ENCODE results near the gene KRT35.

KRT35 gene

GRCh38 chr17:41486809-41487530 is 6.0 kb upstream of the KRT35 start:
- DNase-seq = no peak

GRCh38 chr17:41486316-41486715 is 5.4 kb upstream of the KRT35 start:
- DNase-seq = no peak

DNA sequence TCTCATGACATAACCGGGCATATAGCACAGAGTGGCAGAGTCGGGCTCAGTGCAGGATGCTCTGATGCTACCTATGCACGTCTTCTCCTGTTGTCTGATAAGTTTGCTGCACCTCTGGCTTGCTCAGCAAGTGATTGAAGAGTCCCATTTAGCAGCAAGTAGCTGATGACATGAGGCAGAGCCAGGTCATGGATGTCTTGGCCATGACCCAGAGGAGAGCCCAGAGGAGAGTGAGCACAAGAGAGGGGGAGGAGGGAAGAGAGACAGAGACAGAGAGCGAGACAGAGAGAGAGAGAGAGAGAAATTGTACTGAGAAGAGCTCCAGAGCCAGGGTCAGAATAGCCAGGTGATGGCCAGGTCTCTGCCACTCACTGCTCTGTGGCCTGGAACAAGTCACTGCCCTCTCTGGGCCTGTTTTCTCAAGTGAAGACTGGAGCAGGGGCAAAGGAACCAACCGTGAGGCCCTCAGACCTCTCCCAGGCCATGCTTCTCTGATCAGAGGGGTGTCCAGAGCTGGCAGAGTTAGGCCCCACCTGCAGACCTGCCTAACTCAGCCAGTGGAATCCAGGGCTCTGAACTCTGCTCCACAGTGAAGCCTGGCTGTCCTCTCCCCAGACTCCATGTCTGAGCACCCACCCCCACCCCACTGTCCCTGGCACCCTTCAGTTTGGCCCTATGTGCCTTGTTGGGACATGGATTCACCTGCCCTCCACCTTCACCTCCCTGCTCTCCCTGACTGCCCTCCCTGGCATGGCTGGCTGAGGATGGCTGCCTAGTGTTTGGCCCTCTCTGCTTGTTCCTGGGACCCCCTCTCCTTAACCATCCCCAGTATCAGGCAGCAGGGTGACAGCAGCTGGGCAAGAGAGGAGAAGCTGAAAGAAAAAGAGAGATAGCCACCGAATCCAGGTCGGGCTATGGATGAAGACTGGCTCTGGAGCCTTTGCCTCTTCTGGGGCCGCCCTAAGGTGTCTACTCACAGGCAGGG is 4.3 kb upstream of the KRT35 start:
- no peak for DNase-seq

GRCh38 chr17:41483991-41484826 is 3.3 kb upstream of the KRT35 start:
- DNase-seq = no peak

GRCh38 chr17:41483531-41483930 is 2.6 kb upstream of the KRT35 start:
- no peak for DNase-seq

DNA sequence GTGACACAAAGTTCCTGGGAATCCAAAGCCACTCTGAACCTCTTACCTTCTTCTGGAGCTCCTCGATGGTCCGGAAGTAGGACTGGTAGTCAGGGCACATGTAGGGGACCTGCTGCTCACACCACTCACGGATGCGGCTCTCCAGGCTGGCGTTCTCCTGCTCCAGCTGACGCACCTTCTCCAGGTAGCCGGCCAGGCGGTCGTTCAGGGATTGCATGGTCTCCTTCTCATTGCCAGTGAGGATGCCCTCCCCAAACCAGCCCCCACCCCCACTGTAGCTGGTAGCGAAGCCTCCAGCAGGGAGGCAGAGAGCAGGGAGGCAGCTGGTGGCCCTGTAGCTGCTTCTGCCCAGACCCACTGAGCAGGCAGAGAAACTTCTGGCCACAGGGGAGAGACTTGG is 370 bp downstream of the KRT35 start:
- no peak for DNase-seq

GRCh38 chr17:41480136-41480535 is 815 bp downstream of the KRT35 start:
- DNase-seq = no peak

DNA sequence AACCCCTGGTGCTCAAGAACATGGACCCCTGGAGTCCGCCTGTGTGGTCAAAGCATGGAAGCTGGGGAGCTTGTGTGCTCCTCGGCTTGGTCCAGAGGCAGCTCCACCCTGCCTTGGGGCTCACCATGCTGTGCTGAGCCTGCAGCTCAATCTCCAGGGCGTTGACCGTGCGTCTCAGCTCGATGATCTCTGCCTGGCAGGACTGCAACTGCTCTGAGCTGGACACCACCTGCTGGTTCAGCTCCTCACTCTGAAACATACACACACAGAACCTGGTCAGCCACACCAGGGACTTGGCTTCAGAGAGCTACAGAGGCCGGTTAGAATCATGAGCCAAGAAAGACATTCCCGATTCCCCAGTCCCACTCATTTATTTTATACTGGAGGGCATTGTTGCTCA is 2.7 kb downstream of the KRT35 start:
- no peak for DNase-seq

DNA sequence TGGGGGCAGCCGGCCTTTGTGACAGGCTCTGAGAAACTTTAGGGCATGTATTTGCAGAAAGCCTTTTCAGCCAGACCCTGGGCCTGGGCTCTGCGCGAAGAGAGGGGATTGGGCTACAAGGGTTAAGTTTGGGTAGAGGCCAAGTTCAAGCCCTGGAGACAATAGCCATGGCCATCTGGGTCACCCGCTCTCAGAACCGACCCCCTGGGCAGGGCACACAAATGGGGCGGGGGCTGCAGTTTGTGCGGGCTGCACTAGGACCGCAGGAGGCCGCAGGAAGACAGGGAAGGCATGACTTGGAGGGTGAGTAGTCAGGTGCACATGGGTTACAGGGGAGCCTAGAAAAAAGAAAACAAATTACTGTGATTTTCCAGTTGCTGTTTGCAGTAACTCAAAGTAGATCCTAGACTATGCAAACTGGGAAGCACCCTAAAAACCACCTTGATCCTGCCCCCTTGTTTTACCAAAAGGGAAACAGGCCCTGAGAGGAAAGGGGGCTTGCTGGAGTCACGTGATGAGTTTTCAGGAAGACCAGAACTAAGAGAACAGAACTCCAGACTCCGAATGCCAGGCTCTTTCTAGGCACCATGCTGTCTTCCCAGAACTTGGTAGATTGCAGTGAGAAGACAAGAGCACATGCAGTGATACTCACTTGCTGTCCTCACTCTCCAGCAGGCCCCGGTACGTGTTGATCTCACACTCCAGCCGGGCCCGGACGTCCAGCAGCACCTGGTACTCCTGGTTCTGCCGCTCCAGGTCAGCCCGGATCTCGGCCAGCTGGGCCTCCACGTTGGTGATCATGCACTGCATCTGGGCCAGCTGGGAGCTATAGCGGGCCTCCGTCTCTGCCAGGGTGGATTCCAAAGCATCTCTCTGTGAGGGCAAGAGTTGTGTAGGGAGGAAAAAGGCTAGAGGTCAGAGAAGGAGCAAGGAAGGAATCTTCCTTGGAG is 3.8 kb downstream of the KRT35 start:
- DNase-seq = no peak

GRCh38 chr17:41475421-41475820 is 5.5 kb downstream of the KRT35 start:
- no peak for DNase-seq

- no peak for DNase-seq
Observed at GRCh38 chr17:41474863-41475262, 6.1 kb downstream of the KRT35 start.

GRCh38 chr17:41468346-41468745 is 12.6 kb downstream of the KRT35 start:
- no peak for DNase-seq

- DNase-seq = no peak
Observed at GRCh38 chr17:41467561-41467960, 13.4 kb downstream of the KRT35 start.

DNA sequence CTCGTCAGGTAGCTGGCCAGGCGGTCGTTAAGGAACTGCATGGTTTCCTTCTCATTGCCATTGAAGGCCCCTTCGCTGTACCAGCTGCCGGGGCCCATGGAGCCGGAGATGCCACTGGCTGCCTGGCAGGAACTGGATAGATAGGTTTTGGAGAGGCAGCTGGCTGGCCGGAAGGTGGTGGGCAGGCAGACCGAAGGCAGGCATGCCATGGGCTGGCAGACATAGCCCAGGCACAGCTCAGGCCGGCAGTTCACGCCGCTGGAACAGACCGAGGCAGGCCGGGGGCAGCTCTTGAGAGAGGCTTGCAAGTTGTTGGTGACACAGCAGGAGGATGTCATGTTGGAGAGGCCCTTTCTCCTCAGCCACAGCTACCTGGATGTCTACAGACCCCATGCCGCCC is 14.0 kb downstream of the KRT35 start, which contains the start of gene KRT32:
Gene KRT32, minus strand, starts transcription at position 399 of the 400 bp plus-strand sequence. Its CDS starts 61 bp downstream, at position 338.
- no peak for DNase-seq

DNA sequence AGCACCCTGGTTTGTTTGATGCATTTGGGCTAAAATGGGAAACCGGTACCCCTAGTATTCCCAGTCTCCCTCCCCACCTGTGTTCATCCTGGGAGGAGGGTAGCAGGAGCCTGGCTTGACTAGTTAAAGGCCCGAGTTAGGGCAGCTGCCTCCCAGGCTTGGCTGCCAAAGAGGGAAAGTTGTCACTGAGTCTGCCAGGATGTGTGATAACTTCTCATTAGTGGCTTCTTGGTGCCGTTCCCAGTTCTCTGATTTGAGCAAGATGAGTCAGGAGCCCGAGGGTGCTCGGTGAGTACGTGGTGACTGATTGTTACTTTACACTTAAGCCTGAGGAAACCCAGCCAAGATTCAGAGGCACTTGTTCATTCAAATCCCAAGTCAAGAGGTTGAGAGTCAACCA is 16.3 kb downstream of the KRT35 start:
- DNase-seq = peak; percentile 35

GRCh38 chr17:41464173-41464572 is 16.8 kb downstream of the KRT35 start:
- DNase-seq = no peak

DNA sequence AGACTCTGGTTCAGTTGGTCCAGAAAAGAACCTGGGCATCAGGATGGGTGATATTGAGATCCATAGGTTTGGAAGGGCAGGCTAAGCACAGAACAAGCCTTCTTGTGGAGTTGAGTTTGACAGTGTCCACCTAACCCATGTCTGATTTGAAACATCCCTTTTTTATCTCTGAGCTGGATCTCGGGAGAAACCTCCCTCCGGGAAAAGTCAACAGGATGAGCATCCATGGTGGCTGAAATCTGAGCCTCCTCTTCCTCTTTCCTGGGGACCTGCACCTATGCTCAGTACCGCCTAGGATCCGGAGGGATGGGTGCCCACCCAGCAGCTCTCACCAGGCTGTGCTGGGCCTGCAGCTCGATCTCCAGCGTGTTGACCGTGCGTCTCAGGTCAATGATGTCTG is 17.2 kb downstream of the KRT35 start:
- DNase-seq = no peak

GRCh38 chr17:41462705-41463104 is 18.2 kb downstream of the KRT35 start:
- no peak for DNase-seq

GRCh38 chr17:41457676-41458075 is 23.3 kb downstream of the KRT35 start:
- DNase-seq = no peak

GRCh38 chr17:41456204-41456603 is 24.7 kb downstream of the KRT35 start:
- no peak for DNase-seq

DNA sequence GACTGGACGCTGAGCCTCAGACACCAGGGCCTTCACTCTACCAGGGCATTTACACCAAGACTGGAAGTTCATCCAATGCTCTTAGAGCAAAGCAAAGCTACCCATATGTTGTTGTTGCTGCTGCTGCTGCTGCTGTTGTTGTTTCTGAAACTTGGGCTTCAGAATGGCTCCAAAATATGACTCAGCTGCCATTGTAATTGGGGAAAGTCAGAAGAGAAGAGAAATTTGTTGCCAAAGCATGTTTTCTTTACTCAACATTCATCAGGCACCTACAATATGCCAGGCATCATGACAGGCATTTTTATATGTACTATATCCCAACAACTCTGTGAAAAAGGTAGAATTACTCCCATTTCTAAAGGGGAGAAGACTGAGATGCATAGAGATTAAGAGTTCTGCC is 25.7 kb downstream of the KRT35 start:
- DNase-seq = no peak

DNA sequence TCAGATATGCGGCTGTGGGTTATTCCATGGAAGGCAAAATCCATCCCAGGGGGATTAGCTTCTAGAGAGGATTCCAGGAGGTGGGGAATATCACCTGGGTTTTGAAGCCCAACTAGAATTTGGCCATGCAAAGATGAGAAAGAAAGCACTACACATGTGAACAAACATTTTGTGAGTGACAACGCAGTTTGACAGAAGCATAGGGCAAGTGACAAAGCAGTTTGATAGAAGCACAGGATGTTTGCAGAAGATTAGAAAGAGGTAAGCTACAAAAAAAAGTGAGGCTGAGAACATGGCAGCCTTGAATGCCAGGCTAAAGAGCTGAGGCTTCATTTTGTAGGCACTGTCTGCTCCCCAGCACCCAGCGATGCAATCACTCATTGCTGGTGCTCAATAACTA is 27.9 kb downstream of the KRT35 start:
- no peak for DNase-seq
